OCI-LY1 (cell line): ENCODE data around the gene GPX3.

Source experiments
- H2AFZ ChIP-seq: fragments of 200-600 bp; sonication (generic), shearing (Covaris generic); 2 replicates; pipeline ENCODE4 v1.6.0; 2014; ENCODE audit warnings: antibody characterized with exemption, mild to moderate bottlenecking, low read length
- H3F3A ChIP-seq: fragments of 200-600 bp; sonication (generic), shearing (Covaris generic); 2 replicates; pipeline ENCODE4 v1.6.0; 2014; ENCODE audit warnings: mild to moderate bottlenecking, antibody characterized with exemption, low read length, moderate library complexity; ENCODE audit not compliant: insufficient read depth
- H3K27ac ChIP-seq: fragments of 200-600 bp; sonication (generic); 2 replicates; pipeline ENCODE4 v1.5.1; 2014; ENCODE audit warnings: low read length, mixed run types, mild to moderate bottlenecking, low read depth; ENCODE audit not compliant: poor library complexity, severe bottlenecking
- H3K27me3 ChIP-seq: fragments of 200-600 bp; sonication (generic); 2 replicates; pipeline ENCODE4 v1.6.0; 2014; ENCODE audit warnings: antibody characterized with exemption, mild to moderate bottlenecking, low read length, moderate library complexity; ENCODE audit not compliant: insufficient read depth
- H3K36me3 ChIP-seq: fragments of 200-600 bp; sonication (generic); 2 replicates; pipeline ENCODE4 v1.6.1; 2014; ENCODE audit warnings: mild to moderate bottlenecking, antibody characterized with exemption, low read length, moderate library complexity, mixed read lengths; ENCODE audit not compliant: insufficient read depth
- H3K4me1 ChIP-seq: fragments of 200-600 bp; sonication (generic); 2 replicates; pipeline ENCODE4 v1.5.1; 2014; ENCODE audit warnings: mild to moderate bottlenecking, low read length, moderate library complexity; ENCODE audit not compliant: insufficient read depth, severe bottlenecking
- H3K4me2 ChIP-seq: fragments of 200-600 bp; sonication (generic), shearing (Covaris generic); 2 replicates; pipeline ENCODE4 v1.6.1; 2014; ENCODE audit warnings: low read length
- H3K4me3 ChIP-seq: fragments of 200-600 bp; sonication (generic); 2 replicates; pipeline ENCODE4 v1.5.1; 2014; ENCODE audit warnings: low read length, low read depth, mild to moderate bottlenecking, mixed read lengths; ENCODE audit not compliant: poor library complexity, severe bottlenecking
- H3K79me2 ChIP-seq: fragments of 200-600 bp; shearing (Covaris generic); 2 replicates; pipeline ENCODE4 v1.6.1; 2016; ENCODE audit warnings: mixed run types, low read length, mixed read lengths; ENCODE audit not compliant: insufficient read depth
- H3K9ac ChIP-seq: fragments of 200-600 bp; sonication (generic), shearing (Covaris generic); 2 replicates; pipeline ENCODE4 v1.6.1; 2014; ENCODE audit warnings: mild to moderate bottlenecking, low read length, mixed read lengths
- H3K9me2 ChIP-seq: fragments of 200-600 bp; sonication (generic), shearing (Covaris generic); 2 replicates; pipeline ENCODE4 v1.6.1; 2014; ENCODE audit warnings: low read depth, mild to moderate bottlenecking, low read length, mixed read lengths
- H3K9me3 ChIP-seq: fragments of 200-600 bp; shearing (Covaris generic); 2 replicates; pipeline ENCODE4 v1.6.1; 2014; ENCODE audit warnings: low read length, mixed read lengths
- H4K20me1 ChIP-seq: fragments of 200-600 bp; sonication (generic), shearing (Covaris generic); 2 replicates; pipeline ENCODE4 v1.6.0; 2016; ENCODE audit warnings: mild to moderate bottlenecking, low read length; ENCODE audit not compliant: insufficient read depth
- CTCF ChIP-seq: fragments of 200-600 bp; sonication (generic), shearing (Covaris generic); IDR thresholded peaks from 2 replicates; pipeline ENCODE4 v1.5.1; 2017; ENCODE audit warnings: mild to moderate bottlenecking, antibody characterized with exemption, low read length, moderate library complexity, mixed read lengths
- EZH2 ChIP-seq: fragments of 200-600 bp; sonication (generic), shearing (Covaris generic); IDR thresholded peaks from 2 replicates; pipeline ENCODE4 v1.8.0; 2017; ENCODE audit warnings: borderline replicate concordance, mixed run types, mild to moderate bottlenecking, antibody characterized with exemption, low read length, moderate library complexity, mixed read lengths

Gene GPX3

GRCh38 chr5:150993826-150994412 lies 26.5 kb upstream of the GPX3 start:
- Histone ChIP-seq H3K9ac (no peak overlapping the region), H3K4me1 (no peaks in the 10 kb centered on the region), H3K9me2 (no peaks in the 10 kb centered on the region), H3K4me3 (no peak overlapping the region), H3K27ac (no peak overlapping the region), H3K27me3 (0 out of 2 replicates have a peak, but pooled peaks cover 4% of the 10 kb centered on the region), H3K9me3 (no peaks in the 10 kb centered on the region), H3K79me2 (no peaks in the 10 kb centered on the region), H3K36me3 (no peaks in the 10 kb centered on the region), H2AFZ (no peak overlapping the region), H3F3A (no peaks in the 10 kb centered on the region), H3K4me2 (no peak overlapping the region), H4K20me1 (no peaks in the 10 kb centered on the region)
- no peak for TF ChIP-seq EZH2

GRCh38 chr5:150999704-151000442 lies 20.5 kb upstream of the GPX3 start:
- Histone ChIP-seq H3K27ac (no peak overlapping the region), H3K9ac (no peak overlapping the region), H3K4me1 (no peaks in the 10 kb centered on the region), H3K9me2 (no peaks in the 10 kb centered on the region), H2AFZ (no peak overlapping the region), H3K4me2 (no peak overlapping the region), H3K27me3 (no peaks in the 10 kb centered on the region), H3K36me3 (no peaks in the 10 kb centered on the region), H3K4me3 (no peak overlapping the region), H3K79me2 (no peaks in the 10 kb centered on the region), H4K20me1 (no peaks in the 10 kb centered on the region), H3F3A (no peaks in the 10 kb centered on the region), H3K9me3 (no peaks in the 10 kb centered on the region)
- TF ChIP-seq EZH2 (no peak), CTCF (no peak)

- Histone ChIP-seq H3K27ac (no peak overlapping the region), H3F3A (no peaks in the 10 kb centered on the region), H3K36me3 (no peaks in the 10 kb centered on the region), H3K27me3 (no peaks in the 10 kb centered on the region), H3K79me2 (no peaks in the 10 kb centered on the region), H3K9me3 (no peaks in the 10 kb centered on the region), H3K9me2 (no peaks in the 10 kb centered on the region), H3K9ac (no peak overlapping the region), H4K20me1 (no peaks in the 10 kb centered on the region), H2AFZ (no peak overlapping the region), H3K4me2 (no peak overlapping the region), H3K4me3 (no peak overlapping the region), H3K4me1 (no peaks in the 10 kb centered on the region)
- TF ChIP-seq EZH2 (no peak), CTCF (no peak)
Measured at GRCh38 chr5:151001436-151001835, 19.0 kb upstream of the GPX3 start.

GRCh38 chr5:151002250-151002649 lies 18.1 kb upstream of the GPX3 start:
- Histone ChIP-seq H3K4me2 (no peak overlapping the region), H2AFZ (no peak overlapping the region), H3K79me2 (no peaks in the 10 kb centered on the region), H3K27me3 (no peaks in the 10 kb centered on the region), H3K9ac (no peak overlapping the region), H3F3A (no peaks in the 10 kb centered on the region), H3K9me3 (no peaks in the 10 kb centered on the region), H3K27ac (no peak overlapping the region), H3K4me3 (no peak overlapping the region), H3K9me2 (no peaks in the 10 kb centered on the region), H3K36me3 (no peaks in the 10 kb centered on the region), H4K20me1 (no peaks in the 10 kb centered on the region), H3K4me1 (no peaks in the 10 kb centered on the region)
- no peak for TF ChIP-seq EZH2
- no peak; the same call in 1 of the 2 replicates for TF ChIP-seq CTCF
